Head of caudate nucleus (tissue), 42 donors: ENCODE results near the gene NTRK3.

Experiments used
- DNase-seq, 42 donors: peaks; one replicate each; pipeline versions ENCODE4 v3.0.0 to v3.0.0-alpha.2; 2020 to 2021; ENCODE audit warnings: mixed read lengths in 7 of 42
- intact Hi-C: fragments of 100-400 bp; cut with DNase I; formaldehyde crosslinking; loops from one replicate; pipeline ENCODE4 v1.15.0; 2022

NTRK3 gene

DNA sequence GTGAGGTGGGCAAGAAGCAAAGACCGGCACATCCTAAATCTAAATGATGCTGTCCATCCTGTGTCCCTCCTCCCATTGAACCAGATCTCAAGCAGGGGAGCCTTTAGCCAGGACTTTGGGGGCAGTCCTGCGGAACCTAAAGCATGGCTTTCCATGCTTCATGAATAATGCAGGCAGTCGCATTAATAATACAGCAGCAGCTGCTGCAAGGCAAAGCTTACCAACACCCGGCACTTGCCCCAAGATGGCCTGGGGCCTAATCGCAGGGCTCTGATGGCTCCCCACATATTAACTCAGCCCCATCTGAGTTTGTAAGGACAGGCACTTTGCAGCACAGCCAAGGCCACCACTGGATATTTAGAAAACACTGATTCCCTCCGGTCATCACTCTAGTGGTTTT, 114.4 kb downstream of the NTRK3 start:
- intact Hi-C loops: no loop called here

DNA sequence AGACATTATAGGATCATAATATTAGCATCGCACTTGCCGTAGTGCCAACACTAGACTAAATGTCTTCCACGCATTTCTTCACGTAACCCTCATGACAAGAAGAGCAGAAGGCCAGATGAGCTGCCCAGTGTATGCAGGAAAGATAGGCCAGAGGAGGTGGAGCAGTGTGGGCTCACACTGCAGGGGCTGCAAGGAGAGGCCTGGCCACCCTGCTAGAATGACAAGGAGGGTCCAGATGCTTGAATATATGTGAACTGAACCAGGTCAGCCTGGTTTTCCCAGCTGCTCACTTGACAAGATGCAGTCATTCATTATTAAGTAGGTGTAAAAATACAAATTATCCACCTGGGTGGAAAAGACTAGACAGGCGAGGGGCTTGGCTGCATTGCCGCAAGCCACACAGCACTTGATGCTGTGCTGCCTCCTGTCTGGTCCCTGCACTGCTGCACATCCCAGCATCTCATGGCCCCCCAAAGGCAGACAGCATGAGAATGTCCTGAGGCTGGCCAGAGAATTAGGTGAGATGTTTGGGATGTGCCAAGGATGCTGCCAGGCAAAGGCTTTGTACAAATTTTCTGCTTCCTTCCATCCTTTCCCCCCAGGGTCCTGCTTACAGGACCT, 115.2 kb downstream of the NTRK3 start:
- DNase-seq: no peak
- intact Hi-C loops: no loop called here

More for the DNA sequence above, 114.4 kb downstream of the NTRK3 start:
- DNase-seq: no peak

DNA sequence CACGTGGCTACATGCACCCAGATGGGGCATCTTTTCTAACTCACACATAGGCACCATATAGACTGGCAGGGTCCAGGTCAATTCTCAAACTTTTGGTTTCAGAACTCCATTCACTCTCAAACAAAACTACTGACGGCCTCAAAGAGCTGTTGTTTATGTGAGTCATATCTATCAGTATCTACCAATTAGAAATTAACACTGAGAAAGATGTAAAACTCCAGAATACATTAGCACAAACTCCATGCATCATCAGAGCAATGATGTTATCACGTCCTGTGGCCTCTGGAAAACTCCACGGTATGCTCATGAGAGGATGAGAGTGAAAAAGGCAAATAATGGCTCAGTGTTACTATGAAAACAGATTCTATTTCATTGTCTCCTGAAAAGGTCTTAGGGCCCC, 116.1 kb downstream of the NTRK3 start:
- no peak for DNase-seq
- intact Hi-C loops: no loop called here

DNA sequence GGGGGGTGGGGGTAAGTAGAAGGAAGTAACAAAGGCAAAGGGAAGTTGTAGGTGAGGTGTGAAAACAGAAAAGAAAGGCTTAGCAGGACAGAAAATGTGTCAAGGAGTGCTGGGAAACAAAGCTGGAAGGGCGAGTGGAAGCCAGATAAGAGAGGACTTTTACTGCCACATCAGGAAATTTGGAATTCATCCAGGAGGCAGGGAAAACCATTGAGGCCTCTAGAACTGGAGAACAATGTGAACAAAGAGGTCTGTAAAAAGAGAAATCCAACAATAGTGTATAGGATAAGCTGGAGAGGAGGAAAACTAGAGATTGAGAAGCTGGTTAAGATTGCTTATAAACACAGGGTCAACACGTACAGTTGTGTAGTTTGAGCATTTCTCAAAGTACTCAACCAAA, 116.6 kb downstream of the NTRK3 start:
- intact Hi-C loops: no loop called here
- DNase-seq: peak in 2 of 42 donors; percentile 30 to 40

DNA sequence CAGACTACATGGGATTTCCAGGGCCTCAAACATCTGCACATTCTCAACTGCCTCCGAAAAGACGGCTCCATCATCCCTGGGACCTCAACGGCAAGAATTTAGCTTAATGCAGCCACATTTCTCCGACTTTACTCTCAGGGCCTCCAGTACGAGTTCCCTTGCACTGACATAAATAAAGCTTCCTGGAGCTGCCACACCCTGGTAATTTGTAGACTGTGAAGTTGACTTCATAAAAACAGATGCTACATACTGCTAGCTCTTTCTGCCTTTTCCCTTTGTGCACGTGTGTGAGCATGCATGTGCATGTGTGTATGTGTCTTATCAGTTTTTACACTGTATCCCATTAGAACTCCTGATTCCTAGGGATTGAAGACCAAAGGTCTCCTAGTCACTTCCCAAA, 122.7 kb downstream of the NTRK3 start:
- intact Hi-C loops: no loop called here
- DNase-seq: no peak

DNA sequence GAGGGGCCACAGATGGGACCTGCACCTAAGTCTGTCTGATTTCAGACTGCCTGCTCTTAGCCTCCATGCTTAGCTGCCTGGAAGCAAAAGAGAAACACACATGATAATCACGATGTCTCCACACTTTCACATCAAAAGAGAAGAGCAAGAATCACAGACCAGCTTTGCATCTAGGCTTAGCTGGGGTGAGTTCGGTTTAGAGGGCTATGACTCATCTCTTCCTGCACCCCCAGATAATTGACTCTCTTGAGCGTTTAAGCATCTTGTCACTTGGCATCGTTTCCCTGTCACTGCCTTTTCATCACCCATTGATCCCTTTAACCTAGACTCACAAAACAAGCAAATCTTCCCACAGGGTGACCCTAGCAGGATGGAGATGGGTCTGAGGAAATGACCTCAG, 124.0 kb downstream of the NTRK3 start:
- intact Hi-C loops: no loop called here
- peak in 15 of 42 donors; percentile 12 to 75 (median 47) for DNase-seq

DNA sequence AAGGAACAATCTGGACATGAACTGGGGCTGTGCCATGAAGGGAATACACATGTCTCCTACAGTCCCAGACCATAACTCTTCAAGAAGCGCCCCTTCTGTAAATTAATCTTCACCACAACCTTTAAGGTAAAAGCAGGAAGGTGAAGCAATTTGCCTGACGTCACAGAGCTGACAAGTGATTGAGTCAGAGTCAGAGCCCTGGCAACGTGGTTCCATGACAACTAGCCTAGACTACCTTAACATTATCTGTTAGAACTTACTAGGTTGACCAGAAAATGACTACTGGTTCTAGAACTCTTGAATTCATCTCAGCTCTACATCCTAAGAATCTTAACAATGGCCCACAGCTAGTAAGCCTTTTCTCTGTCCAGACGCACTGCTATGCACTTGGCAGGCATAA, 124.6 kb downstream of the NTRK3 start:
- intact Hi-C loops: no loop called here
- DNase-seq: peak in 3 of 42 donors; percentile 13 to 43 (median 23)

DNA sequence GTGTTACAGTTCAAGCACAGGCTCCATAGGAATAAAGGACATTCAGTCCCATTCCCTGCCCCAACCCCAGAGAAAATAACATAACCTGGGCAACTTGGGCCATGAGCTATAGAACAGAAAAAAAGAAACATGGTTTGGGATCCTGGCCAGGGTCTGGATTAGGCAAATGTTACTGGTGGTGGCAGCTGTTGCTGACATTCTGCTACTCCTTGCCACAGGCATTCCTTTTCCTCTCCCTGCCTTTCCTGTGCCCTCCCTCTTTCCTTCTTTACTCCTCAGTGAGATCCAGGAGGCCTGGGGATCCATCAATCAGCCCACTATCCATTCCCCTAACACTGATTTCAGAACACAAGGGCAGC, 129.1 kb downstream of the NTRK3 start:
- no peak for DNase-seq
- intact Hi-C loops: loop anchor here (10.0 kb wide), 1 partner anchor 117 kb away; no protein-coding TSS in a partner anchor

DNA sequence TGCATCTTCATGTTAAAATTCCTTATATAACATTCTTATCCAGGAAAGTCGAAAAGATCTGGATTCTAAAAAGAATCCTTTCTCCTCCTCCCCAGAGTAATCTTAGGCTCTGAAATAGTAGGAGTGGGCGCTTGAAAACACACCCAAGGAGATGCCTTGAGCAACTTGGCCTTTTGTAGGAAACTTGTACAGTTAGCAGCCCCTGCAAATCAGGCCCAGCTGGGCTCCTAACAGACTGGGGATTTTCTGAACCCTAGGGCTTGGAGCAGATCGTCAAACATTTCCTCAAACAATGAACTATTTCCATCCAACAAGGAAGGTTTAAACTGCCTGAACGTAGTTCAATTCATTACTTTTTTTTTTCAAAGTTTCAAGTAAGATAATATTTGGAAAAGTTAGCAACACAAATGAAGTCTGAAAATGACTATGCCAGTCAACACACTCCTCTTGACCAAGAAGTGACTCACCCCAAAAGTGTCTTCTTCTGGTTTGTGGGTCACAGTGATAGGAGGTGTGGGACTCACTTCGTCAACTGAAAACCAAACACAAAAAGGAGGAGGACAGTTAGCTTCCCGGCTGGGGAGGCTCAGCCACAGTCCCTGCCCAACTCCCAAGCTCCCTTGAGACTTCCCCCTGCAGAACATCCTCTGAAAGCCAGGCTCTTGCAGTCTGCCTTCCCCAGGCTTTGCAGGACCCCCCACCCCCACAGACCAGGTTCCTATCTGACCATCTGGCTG, 129.7 kb downstream of the NTRK3 start:
- intact Hi-C loops: loop anchor here (10.0 kb wide), 1 partner anchor 118 kb away; no protein-coding TSS in a partner anchor
- peak in 5 of 42 donors; percentile 21 to 64 (median 43) for DNase-seq

DNA sequence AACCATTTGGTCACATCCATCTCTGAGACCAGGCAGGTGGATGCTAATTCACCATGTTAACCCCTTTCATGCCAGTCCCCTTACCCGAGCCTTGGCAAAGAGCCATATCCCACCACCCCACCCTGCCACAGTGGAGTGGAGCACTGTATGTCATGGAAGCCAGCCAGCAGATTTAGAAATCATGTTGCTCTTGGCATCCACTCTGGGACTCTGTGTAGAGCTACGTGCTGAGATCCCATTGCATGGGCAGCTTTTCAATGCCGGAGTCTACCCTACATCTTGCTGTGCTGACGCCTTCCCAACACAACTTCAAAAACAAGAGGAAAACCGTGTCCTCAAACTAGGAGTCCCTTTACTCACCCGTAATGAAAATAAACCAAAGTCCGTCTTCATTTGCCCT, 131.0 kb downstream of the NTRK3 start:
- no peak for DNase-seq
- intact Hi-C loops: loop anchor here (10.0 kb wide), 1 partner anchor 119 kb away; no protein-coding TSS in a partner anchor

DNA sequence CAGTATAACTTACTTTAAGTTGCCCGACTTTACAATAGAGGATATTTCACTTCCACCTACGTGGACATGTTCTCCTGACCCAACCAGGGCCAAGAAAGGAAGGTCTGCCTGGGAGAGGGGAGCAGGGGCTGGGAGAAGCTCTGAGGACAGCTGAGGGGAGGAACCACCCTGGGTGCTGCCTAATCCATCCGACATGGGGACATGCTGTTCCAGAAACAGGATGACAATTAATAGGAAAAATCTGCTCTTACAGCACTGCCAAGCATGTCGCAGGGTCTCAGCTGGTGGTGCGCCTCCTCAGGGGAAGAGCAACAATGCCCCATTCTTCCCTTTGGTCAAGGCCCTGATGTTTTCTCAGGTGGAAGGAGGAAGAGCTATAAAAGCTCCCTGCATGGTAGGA, 132.3 kb downstream of the NTRK3 start:
- no peak for DNase-seq
- intact Hi-C loops: loop anchor here (10.0 kb wide), 1 partner anchor 121 kb away; no protein-coding TSS in a partner anchor

DNA sequence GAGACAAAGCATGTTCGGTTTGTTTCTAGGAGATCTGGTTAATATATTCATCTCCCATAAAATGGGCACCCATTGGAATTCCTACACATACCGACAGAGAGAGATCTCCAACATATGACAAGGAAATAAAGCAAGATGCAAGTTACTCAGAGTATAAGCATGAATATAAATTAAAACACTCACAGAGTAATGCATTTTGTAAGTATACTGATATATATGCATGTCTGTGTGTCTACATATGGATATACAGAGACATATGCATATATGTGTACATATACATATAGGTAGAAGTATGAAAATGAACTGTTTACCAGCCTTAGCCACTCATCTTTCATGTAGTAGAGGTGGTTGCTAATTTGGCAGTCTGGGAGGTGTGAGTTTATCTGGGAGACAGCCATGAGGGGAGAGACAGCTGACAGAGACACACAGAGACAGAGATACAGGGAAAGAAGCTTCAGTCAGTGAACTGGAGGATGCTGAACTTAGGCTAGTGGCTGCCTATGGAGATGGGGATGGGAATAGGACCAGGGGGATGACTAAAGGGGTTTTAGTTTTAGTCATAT, 134.5 kb downstream of the NTRK3 start:
- DNase-seq: no peak
- intact Hi-C loops: loop anchor here (10.0 kb wide), 1 partner anchor 123 kb away; no protein-coding TSS in a partner anchor

DNA sequence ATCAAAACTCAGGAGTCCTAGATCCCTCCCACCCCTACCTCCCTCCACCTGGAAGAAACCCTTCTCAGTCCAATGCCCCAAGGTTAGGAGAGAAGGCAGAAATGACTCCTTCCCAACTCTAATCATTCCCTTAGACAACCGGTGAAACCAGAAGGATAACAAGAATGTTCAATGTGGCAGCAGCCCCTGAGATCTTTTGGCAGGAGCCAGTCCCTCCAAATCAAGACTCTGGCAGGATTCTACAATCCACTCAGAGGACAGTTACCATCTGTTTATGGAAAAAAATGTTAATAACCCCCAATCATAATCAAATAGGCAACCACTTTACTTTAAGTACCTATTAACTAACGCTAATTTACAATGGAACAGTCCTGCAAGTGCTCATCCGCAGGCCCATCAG, 136.5 kb downstream of the NTRK3 start:
- DNase-seq: no peak
- intact Hi-C loops: loop anchor here (10.0 kb wide), 1 partner anchor 125 kb away; no protein-coding TSS in a partner anchor

DNA sequence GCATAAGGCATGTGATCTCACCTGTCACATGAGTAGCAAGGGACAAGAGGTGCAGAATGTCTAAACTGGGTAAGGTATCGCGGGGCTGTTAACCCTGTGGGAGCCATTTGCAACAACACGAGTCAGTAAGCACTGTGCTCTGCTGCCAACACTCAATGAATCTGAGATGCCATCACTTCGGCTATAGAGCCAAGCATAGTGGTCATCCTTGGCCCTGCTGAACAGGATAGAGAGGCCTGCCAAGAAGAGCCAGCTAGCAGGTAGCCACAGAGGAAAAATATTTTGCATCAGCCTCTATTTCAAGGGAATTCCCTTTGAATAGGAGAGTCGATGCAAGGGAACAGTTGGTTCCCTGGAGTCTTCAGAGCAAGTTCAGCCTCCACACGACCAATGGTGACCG, 137.8 kb downstream of the NTRK3 start:
- intact Hi-C loops: no loop called here
- DNase-seq: no peak

DNA sequence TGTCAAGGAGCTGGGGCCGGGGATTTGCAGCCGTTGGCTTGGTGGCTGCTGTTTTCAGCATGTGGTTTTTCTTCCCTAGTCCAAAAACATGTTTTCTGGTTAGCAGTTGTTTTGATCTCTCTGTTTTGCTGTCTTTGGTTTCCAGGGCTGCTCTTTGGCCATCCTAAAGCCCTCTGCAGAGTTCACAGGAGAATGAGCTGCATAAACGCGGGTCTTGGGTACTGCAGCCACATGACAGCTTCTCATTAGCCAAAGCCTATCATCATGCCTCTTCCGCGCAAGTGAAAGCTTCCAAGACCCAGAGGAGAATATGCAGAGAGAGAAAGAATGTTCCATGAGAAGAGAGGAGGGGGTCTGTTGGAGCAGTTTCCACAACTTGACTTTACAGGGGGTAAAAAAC, 138.5 kb downstream of the NTRK3 start:
- intact Hi-C loops: no loop called here
- peak in 2 of 42 donors; percentile 25 to 33 for DNase-seq

DNA sequence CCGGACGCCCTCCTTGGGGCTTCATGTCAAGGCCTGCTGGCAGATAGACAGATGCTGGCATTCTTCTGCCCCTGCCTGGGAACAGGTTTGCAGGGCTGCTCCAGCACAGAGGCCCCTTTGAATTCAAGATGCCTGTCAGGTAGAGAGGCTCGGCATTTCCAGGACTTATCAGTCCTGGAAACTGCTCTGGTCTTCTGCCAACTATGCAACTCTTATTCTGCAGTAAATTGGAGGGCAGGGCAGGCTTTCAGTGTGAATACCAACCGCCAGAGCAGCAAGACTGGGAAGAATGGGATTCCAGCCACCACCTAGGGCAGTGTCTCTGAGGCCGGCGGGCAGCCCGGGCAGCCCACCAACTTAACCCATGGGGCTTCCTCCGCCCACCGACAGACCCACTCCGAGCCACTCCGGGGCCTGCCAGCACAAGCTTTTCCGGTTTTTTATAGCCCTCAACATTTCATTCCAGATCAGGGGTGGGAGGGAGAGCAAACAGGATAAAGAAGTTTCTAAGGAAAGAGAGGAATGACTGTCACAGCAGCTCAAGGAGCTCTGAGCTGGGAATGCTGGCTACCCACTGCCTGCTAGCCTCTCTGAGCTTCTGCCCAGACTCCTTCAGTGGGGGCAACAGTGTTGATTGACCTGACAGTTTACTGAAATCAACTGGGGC, 140.9 kb downstream of the NTRK3 start:
- intact Hi-C loops: no loop called here
- DNase-seq: peak in 8 of 42 donors; percentile 16 to 40 (median 27)

DNA sequence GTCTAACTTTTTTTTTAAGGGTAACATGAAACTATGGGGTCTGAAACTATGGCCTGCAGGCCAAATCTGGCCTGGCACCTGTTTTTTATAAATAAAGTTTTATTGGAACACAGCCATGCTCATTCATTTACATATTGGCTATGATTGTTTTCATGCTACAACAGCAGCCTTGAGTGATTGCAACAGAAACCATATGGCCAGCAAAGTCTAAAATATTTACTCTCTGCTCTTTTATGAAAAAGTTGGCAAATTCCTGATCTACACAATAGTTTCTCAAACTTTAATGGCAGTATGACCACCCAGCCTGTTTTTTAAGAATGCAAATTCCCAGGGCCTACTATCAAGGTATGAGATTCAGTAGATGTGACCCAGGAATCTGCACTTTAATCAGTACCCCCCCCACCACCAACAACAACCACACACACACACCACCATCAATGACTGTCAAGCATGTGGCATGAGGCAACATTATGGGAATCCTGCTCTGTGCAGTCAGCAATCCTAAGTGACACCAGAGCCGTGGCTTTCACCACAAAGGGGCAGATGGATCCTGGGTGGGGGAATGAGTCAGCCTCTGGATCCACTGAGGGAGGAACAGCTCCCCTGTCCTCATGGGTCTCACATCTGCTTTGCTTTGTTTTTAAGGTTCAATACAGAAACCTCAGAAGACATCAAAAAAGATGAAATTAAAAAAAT, 142.8 kb downstream of the NTRK3 start:
- no peak for DNase-seq
- intact Hi-C loops: no loop called here

DNA sequence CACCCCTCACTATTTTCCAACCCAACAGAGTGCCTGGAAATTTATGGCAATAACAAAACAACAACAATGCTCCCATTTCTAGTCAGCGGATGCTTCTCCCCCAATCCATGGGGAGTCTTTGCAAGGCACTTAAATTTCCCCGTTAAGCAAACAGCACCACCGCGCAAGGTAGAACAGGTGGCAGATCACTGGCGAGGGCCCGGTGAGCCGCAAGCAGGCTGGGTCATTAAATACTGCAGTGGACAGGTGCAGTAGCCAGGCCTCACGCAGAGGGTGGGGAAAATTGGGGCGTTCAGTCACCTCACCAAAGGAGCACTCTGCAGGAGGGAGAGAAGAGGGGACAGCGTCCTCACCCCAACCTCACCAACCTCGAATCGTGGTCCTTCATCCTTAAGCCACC, 147.5 kb downstream of the NTRK3 start:
- DNase-seq: no peak
- intact Hi-C loops: no loop called here

DNA sequence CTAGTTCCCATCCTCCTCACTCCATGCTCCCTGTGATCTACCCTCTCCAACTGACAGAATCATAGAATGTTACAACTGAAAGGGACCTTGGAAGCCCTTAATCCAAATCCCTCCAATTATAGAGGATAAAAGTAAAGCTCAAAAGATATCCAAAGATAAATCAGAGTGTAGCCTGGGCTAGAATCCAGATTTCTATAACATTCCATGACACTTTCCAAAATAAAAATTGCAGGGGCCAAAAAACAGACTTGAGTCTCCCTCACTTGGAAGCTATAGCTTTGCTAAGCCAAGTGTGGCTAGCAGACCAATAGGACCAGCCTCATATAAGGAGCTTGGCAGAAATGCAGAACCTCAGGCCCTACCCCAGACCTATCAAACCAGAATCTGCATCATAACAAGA, 148.1 kb downstream of the NTRK3 start:
- intact Hi-C loops: no loop called here
- no peak for DNase-seq
